HUDEP-2 (cell line): ENCODE measurements around the gene RTL10.

Experiments
- DNase-seq, 76 experiments: peaks; one replicate each; lab custom pipeline; 2025; ENCODE audit not compliant: unreplicated experiment in 76 of 76; lab: John Stamatoyannopoulos, UW

The RTL10 gene

GRCh38 chr22:19877626-19878339 is 23.1 kb upstream of the RTL10 start:
- no peak for DNase-seq

DNA sequence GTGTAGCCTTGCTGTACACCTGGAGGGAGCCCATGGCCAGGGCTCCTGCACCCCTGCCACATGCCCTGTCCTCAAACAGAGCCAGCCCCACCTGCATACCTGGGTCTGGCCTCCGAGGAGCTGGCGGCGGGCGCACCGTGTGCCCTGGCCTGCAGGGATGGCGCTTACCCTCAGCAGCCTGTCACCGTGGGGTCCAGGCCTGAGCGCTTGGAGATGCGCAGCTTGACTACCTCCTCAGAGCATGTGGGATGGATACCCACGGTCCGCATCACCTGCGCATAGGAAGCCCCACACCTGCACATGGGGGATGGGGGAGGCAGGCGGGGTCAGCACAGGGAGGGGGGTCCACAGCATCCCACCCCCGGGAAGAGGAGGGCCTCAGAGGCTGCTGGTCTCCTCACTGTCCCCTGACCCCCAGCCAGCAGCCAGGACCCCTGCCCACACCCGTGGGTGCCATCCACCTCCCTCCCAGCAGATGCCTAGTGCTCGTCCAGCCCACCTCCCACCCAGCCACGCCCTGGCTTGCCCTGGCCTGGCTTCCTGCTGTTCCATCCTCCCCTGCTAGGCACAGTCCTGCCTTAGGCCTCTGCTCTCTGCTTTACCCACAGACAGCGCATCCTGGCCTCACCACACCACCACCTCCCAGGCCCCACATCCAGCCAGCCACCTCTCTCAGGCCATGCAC is 22.4 kb upstream of the RTL10 start:
- no peak for DNase-seq

DNA sequence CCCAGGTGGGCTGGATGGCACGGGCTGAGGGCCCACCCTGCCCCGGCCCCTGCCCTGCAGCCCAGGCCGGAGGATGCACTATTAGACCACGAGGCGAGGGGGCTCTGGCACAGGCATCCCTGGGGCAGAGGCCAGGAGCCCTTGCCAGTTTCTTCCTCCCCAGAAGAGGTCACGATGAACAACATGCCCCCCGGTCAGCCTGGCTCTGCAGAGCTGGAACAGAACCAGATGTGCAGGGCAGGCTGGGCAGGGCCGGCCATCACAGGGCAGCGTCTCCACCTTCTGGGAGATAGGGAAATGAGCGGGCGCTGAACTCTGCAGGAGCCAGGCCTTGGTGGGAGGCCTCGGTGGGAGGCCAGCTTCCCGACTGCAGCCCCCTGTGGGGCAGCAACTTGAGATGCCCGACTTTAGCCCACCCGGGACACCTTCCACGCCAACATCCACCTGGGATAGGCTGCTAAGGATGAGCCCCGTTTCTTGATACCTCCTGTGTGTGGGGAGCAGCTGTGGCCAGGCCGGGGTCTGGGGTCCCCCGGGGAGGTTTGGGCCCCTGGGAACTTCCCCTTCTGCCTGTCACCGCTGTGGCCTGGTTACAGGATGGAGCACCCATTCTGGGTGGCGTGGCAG is 21.8 kb upstream of the RTL10 start:
- no peak for DNase-seq

DNA sequence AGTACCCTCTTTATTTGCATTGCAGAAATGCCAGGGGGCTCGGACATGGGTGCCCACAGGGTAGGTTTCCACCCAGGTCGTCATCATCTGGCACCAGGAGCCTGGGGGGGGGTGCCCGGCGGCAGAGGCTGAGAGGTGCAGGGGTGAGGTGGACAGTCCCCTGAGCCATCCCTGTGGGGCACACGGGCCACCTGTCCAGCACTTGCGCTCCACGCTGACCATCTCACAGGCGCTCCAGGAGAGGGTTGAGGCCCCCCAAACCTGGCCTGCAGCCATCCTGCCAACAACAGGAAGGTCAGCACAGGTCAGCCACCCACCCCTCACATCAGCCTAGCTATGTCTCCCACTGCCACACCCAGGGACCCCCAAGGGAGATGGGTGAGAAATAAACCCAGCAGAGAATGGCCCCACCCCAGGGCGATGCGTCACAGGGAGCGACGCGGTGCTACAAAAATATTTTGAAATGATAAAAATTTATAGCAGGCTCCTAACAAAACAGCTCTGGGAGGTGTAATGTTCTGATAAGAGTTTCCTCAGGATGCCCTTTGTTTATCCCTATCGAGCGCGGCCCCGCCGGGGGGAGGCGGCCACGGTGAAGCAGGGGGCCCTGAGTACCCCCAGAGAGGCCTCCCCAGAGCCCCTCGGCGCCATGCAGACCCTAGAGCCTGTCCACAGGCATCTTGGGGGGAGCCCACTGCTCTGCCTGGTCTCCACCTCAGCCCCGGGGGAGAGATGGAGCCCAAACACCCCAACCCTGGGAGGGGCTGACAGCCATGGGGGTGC is 21.0 kb upstream of the RTL10 start:
- peak in 1 of 76 experiments; percentile 3 for DNase-seq

- DNase-seq: no peak
Observed at GRCh38 chr22:19875061-19875530, 20.4 kb upstream of the RTL10 start.

DNA sequence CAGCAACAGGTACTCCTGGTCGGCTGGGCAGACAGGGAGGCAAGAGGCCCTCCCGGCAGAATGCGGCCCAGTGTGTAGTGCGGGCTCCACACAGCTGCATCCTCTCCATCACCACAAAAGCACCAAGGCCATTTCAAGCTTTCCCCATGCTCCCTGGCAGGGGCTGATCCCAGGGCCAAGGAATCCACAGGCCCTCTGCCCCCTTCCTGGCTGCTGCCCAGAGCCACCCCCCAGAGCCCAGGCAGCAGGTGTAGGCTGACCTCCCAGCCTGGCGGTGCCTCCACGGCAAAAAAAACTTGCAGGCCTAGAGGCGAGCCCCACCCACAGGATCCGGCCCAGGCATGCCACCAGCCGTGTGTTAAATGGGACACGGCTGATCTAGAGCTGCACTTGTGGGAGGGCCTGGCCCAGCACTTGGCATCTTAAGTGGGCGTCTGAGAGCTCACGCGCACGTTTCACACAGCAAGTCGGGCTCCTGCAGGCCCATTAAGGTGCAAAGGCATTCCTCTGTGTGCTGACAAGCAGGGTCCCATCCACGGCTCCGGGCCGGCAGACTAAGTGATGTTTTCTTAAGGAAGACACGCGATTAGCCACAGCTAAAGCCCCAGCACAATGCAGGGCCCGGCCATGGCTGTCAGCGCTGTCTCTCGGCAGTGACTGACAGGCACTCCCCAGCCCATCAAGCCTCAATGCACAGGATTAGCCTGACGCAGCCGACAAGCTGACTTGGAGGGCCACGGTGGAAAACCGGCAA is 19.8 kb upstream of the RTL10 start:
- no peak for DNase-seq

DNA sequence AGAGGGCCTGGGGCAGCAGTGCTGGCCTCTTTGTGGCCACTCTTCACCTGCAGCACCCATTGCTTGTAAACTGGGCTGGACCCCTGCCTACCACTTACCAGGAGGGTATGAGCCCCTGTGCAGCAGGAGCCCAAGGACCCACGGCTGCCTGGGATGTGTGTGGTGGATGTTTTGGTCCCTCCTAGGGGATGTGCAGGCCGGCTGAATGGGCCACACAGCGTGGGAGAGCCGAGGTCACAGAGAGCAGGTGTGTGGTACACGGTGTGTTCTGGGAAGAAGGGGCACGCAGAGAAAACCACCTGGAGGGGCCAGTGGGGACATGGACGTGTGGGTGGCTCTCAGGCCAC is 19.3 kb upstream of the RTL10 start:
- no peak for DNase-seq

GRCh38 chr22:19873138-19873959 is 18.7 kb upstream of the RTL10 start:
- DNase-seq: no peak

- no peak for DNase-seq
Observed at GRCh38 chr22:19872779-19873137, 18.1 kb upstream of the RTL10 start.

GRCh38 chr22:19871845-19872778 is 17.4 kb upstream of the RTL10 start:
- no peak for DNase-seq

DNA sequence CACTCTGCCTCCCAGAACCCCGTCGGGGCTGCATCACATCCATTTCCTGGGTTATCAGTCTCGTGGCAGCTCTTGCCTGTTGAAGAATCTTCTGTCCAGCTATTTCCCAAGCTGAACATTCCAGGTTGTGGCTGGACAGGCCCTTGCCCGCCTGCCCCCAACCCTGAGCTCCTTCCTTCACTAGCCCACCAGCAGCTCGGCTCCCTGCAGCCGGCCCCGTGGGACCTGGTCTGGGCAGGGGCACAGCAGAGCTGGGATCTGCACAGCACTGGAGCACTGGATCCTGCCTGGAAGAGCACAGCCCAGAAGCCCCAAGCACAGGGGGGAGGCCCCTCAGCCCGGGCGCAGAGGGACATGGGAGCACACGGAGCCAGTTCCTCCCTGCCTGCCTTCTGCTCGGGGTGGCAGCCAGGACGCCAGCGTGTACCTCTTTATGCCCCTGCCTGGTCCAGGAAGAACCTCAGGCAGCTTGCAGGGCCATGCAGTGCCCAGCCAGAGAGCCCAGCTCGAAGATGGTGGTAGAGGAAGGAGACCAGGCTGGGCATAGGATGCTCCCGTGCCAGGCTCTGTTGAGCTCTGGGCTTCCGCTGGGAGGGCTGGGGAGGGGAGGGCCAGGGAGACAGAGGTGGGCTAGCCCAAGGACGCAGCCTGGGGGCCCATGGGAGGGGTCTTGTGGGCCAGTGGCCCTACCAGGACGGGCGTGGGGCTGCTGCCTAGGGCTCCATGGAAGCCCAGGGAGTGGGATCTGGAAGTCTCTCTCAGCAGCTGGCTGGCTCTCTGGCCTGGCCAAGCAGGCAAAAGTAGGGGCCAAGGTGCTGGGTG is 16.6 kb upstream of the RTL10 start:
- DNase-seq: no peak

DNA sequence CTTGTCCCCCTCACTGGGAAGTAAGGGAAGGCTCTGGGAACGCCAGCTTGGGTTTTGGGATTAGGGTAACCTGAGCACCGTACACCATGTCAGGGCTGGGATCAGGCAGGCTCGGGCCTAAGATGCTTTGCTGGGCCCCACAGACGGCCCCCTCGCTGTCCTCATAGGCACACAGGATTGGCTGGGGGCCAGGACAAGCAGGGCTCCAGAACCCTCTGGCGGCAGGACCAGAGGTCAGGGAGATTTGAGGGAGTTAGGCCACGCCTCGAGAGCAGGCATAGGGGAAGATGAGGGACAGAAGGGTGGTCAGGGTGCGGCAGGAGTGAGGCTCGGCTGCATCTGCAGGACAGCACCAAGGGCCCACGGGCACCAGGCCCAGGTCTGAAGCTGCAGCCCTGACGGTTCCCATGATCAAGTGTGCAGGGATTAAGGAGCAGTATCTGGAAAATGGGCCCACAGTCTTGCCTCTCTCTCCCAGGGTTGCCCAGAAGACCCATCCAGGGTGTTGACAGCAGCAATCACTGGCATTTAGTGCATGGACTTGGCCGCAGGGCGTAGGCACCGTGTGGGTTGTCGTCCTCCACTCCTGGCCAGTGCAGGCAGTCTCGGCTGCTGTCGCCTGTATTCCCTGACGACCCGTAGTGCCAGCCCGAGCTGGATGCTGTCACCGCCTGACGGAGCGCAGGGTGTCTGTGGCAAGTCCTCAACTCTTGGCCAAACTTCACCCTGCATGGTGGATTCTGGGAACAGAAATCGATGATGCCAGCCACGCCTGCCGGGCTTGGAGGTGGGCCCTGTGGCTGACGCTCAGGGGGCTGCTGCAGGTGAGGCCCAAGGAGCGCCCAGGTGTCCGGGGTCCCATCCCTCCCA is 15.7 kb upstream of the RTL10 start:
- DNase-seq: no peak

DNA sequence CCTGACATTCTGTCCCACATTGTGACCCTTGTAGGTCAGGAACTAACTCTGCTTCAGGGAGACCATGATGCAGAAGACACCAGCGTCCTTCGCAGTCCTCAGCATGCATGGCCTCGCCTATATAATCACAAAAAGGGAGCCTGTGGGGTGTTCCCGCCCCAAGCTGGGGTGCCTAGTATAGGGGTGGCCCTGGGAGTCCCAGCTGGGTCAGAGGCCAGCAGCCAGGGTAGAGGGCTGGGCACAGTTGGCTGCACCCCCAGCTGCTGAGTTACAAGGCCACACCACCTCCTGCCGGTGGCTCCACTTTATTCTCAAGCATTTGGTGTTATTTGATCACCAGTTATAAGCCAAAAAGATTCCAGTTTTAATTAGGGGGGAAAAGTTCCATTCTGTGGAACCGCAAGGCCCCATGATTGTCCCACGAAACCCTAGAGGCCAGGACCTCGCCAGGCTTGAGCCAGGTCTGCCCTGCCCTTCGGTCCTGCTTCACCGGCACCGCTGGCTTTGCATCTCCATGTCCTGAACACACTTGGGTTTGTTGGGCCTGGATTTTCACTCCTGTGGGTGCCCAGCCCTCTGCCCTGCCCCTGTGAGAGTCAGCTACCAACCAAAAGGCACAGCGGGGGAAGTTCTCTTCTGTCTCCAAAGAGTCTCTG is 15.0 kb upstream of the RTL10 start:
- no peak for DNase-seq

DNA sequence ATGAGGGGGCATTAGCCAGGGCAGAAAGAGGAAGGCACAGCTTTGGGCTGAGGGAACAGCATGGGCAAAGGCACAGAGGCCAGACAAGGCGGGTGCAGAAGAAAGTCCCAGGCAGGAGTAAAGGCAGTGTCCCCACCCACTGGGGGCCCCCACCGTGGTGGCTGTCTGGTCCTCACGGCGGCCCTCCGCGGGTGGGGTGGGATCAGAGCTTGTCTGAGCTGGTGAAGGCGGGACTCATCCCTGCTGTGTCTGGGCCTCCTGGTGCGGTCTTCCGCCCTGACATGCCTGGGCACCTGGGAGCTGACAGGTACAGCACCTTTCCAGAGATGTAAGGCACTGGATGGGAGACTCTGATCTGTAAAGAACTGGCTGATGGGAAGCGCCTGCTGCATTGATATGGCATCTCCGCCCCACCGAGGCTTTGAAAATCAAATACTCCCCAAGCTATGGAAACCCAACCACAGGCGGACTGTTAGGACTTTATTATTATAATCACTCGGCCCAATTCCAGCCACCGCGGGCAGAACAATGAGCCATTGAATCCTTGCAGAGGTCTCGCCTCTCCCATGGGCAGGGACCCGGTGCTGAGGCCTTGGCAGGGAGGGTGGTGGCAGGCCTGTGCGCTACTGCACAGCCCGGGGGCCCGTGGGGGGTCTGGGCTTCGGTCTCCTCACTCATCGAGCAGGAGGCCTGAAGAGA is 14.2 kb upstream of the RTL10 start:
- no peak for DNase-seq

GRCh38 chr22:19868333-19868732 is 13.7 kb upstream of the RTL10 start:
- no peak for DNase-seq

DNA sequence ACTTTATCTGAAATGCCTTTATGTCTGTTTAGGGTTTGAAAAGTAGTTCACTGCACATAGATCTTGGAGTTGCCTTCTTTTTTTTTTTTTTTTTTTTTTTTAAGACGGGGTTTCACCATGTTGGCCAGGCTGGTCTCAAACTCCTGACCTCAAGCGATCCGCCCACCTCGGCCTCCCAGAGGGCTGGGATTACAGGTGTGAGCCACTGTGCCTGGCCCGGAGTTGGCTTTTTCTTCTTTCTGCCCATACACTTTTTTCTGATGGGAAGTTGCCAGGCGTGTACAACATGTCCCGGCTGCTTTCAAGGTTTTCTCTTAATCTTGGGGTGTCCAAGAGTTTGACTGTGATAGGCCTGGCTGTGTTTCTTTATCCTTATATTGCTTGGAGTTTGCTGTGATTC is 12.9 kb upstream of the RTL10 start:
- no peak for DNase-seq
